DMS79 (cell line): ENCODE data around the gene KIF26B.
"Not testable (repeated sequence)": the region's sequence is repeated elsewhere in the genome, so short reads cannot be mapped to it uniquely, and the experiment has no call there.

Experiments
- DNase-seq: peaks from one replicate; lab custom pipeline; 2025; lab: John Stamatoyannopoulos, UW

Gene KIF26B

DNA sequence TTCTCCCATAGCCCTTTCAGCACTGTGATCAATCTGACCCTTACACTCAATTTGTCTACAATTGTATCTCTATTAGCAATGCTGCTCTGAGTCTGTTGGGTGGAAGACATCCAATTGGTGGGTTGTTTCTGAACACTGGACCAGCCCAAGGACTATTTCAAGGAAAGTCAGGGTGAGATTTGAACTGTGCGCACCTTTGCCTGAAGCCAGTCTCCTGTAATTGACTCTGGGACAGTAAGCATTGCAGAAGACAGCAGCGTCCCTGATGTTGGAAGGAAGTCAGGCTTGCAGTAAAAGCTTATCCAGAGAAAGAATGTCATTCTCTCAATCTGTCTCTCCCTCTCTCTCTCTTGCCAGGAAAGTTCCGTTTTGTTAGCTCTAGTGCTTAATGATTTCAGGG is 233.9 kb downstream of the KIF26B start:
- DNase-seq = no peak

DNA sequence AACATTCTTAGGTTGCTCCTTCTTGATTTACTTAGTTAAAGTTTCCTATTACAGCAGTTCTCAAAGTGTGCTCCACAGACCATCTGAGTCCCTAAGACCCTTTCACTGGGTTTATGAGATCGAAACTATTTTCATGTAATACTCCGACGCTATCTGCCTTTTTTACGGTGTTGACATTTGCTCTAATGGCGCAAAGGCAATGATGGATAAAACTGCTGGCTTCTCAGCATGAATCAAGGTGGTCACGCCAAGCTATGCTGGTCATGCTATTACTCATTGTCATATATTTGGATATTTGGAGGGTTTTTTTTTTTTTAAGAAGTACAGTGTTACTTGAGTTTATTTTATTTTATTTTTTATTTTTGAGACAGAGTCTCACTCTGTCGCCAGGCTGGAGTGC is 235.1 kb downstream of the KIF26B start:
- DNase-seq = no peak

GRCh38 chr1:245390975-245391374 is 236.2 kb downstream of the KIF26B start:
- no peak for DNase-seq

GRCh38 chr1:245393694-245394093 is 238.9 kb downstream of the KIF26B start:
- no peak for DNase-seq

GRCh38 chr1:245395680-245396079 is 240.9 kb downstream of the KIF26B start:
- DNase-seq = no peak

DNA sequence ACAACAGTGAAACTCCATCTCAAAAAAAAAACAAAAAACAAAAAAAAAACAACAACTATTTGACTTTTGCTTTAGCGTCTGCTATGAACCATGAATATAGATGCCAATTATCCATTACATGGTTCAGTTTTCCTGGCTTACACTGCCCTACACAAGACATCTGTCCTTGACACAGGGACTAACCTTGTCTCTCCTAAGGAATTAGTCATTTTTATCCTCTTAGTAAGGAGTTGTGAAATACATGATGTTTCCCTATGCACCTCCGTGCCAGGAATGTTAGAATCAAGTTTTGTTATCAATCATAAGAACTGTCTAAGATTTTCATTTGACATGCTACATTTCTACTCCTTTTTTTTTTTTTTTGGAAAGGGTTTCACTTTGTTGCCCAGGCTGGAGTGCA is 241.8 kb downstream of the KIF26B start:
- no peak for DNase-seq

DNA sequence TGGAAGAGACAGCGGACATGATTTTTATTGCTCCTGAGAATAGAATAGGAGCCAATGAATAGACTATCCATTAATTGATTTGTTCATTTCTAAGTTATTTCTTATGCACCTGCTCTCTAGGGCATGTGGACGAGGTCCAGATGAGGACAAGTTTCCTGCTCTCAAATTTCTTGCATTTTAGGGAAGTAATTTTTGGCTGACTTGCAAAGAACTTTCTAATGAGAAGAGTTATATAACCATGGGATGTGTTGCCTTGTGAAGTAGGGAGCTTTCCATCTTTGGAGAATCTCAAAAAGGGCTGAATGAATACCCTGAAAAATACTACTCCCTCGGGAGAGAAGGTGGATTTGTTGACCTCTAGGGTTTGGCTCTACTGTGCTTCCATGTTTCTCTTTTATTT is 243.0 kb downstream of the KIF26B start:
- no peak for DNase-seq

DNA sequence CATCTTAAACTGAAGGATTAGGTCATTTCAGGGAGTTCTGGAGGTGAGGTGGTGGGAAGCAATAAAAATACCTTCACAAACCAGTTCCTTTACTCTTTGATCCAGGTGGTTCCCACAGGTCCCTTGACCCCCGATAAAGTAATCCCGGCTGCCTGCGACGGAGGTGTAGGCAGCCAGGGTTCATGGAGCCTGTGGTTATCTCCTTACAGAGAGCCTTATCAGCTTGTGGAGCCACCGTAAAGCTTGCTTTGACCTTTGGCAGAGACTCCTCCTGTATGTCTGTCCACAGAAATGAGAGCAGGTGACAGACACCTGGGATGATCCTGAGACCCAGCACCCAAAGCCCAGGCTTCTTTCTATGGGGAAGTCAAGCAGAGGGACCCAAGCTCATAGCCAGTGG is 243.4 kb downstream of the KIF26B start:
- DNase-seq = no peak

DNA sequence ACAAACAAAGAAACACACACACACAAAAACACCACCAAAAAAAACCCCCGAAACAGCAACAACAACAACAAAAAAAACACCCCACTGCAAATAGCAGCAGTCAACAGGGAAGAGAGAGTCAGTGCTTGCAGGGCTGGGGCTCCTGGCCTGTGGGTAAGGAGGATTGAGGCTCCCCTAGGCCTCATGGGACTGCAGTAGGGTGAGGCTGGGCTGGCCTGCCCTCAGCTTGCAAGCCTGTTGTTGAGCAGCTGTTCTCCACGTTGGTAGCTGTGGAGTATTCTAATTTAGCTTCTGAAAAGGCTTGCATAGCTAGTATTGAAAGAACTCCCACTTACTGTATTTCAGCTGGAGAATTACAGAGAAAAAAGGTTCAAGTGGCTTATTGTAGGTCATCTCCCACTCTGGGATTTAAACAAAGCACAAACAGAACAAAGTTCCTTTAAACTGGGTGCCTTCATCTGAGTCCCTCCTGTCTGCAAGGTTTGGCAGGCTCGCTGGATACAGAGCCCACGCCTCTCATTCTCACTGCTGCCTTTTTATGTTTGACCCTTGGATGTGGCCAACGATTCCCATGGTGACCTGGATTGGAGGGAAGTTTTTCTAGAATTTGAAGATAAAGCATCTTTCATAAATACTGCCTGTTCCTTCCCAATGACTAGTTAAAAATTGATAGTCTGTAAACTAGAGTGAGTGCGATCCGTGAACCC is 247.2 kb downstream of the KIF26B start:
- DNase-seq = no peak

GRCh38 chr1:245402998-245403397 is 248.2 kb downstream of the KIF26B start:
- not testable (repeated sequence) for DNase-seq

GRCh38 chr1:245404527-245404926 is 249.7 kb downstream of the KIF26B start:
- DNase-seq = no peak

DNA sequence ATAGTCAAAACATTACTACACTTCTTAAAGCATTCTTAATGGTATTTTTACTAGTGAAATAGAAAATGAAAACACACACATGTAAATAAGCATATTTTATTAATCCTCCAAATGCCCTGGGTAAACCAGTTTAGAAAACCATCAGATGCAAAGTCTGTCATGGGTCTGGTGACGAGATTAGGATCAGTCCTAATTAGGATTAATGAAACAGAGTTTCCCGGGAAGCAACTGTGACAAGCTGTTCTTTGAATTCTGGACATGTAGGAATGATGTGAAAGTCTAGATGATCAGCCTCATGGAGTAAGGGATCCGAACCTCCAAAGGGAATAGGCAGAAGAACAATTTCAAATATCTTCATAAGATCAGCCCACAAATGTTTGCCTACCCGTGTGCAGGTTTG is 250.2 kb downstream of the KIF26B start:
- no peak for DNase-seq

DNA sequence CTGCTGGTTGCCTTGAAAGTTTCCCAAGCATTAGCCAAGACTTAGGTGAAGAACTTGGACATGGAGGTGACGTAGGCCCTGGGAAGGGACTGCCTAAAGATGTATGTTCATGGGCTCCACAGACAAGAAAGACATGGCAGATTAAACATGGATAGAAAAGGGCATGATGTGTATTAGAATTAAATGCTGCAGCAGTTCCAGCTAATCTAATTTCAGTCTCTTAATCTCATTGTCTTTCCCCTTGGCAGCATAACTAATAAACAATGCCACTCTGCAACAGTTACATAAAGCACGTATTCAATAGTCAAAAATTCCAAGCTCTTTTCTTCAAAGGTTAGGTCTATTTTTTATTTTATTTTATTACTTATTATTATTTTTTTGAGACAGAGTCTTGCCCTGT is 251.6 kb downstream of the KIF26B start:
- no peak for DNase-seq

DNA sequence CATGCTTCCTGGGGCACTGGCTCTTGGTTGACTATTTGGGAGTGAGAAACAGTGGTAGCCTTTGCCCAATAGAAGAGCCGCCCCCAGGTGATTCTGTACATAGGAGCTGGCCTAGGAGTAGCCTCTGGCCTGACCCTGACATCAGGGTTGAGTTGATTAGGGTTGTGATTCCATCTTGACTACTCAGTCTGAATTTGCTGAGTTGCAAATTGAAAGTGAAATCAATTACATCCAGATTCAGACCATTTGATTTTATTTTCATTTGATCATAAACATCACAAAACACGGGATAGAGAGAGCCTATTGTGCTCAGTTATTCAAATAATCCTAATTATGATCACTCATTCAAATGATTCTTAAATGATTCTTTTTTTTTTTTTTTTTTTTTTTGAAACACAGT is 253.2 kb downstream of the KIF26B start:
- no peak for DNase-seq

DNA sequence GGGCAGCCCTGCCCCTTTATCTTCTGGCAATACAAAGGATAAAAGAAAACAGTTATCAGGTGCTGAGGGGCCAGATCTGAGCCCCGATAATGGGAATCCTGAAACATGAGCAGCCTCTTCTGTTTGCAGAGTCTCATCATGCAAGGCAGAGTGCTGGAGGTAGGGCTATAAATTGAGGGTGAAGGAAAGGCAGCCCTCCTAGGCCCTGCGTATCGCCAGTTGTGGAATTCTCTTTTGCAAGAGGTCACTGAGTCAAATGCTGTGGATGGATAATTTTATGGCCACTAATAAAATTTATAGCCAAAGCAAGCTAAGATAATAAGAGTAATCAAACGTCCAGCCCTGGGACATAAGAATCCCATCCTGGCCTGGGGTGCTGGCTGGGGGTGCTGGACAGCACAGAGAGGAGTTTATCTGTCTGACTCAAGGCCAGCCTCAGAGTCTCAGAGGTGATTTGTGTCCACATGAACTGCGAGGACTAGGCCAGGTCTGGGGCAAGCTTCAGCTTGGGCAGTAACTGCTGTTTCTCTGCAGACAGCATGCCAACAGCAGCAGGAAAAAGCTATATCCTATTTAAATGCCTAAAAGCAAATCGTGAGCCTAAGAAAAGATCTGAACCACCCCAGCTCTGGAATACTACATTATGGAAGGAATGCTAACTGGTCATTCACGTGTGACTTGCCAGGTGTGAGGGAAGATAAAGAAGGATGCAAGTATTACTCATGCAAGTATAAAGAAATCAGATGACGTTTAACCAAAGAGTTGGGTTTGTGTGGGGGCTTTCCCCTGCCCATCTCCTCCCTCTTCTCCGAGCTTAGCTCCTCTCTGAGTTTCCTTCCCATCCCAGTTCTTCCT is 254.8 kb downstream of the KIF26B start:
- DNase-seq = no peak

- no peak for DNase-seq
These were observed 256.7 kb downstream of the KIF26B start for GRCh38 chr1:245411245-245412036.

DNA sequence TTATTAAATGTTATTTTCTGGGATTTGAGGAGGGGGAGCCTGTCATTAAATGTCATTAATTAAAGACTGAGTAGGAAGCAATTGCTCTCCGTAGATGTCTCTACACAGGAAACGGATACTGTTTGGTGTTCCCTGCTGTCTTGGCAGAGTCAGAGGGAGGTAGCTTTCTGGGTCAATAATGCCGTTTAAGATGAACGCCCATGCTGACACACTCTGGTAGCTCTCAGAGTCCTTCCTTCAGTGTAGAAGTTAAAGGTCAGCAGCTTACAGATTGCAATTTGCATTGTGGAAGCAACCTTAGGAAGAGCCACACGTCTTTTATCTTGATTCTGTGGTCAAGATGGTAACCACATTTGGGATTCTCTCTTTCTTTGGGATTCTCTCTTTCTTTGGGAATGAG is 257.5 kb downstream of the KIF26B start:
- DNase-seq = no peak

- DNase-seq = no peak
These were observed 262.0 kb downstream of the KIF26B start for GRCh38 chr1:245416781-245417180.

- no peak for DNase-seq
These were observed 263.3 kb downstream of the KIF26B start for GRCh38 chr1:245418077-245418476.

DNA sequence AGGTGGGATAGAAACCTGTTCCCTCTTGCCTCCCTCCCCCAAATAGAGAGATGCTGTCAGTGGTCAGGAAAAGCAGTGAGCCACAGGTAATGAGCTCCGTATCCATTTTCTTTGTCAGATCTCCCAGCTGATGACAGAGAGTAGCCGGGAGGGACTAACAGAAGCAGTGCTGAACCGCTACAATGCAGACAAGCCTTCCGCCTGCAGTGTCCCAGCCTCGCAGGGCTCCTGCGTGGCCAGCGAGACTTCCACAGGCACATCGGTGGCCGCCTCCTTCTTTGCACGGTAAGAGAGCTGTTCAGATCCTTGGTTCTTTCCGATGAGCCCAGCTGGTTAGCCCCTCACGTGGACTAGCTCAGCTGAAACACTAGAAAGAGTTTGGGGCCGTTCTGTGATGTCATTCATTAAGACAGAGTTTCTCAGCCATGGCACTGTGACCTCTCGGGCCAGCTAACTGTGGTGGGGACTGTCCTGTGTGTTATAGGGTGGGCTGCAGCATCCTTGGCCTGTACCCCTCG is 264.7 kb downstream of the KIF26B start:
- DNase-seq = no peak

DNA sequence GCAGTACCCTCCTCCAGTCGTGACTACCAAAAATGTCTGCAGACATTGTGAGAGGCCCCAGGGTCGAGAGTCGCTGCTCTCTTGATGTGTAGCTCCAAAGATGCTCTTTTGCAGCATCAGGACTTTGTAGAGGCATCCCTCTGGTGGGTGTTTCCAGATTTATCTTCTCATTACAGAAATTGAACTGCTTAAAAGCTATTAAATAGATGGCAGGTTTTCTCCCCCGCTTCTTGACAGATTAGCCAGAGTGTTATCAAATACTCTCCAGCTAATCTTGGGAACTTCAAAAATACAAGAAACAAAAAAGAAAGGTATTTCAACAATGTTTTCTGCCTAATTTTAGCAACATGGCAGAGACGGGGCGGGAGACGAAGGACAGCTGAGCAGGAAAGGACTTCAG is 265.2 kb downstream of the KIF26B start:
- no peak for DNase-seq

- no peak for DNase-seq
These were observed 266.1 kb downstream of the KIF26B start for GRCh38 chr1:245420926-245421325.

- no peak for DNase-seq
These were observed 273.9 kb downstream of the KIF26B start for GRCh38 chr1:245428681-245429080.
